Esophagus muscularis mucosa (tissue), 4 donors: ENCODE measurements around the gene DNAJB1. TPM values are rescaled to one million over a fixed set of nuclear protein-coding genes. Genes with fewer than 3 reads are reported as not detected.
"Not testable (repeated sequence)": the region's sequence is repeated elsewhere in the genome, so short reads cannot be mapped to it uniquely, and the experiment has no call there.

Experiments
- DNase-seq: peaks from one replicate; pipeline ENCODE4 v3.0.0-alpha.2; 2017; ENCODE audit errors: extremely low spot score
- H3K27ac ChIP-seq, 4 donors: fragments of 200-600 bp; sonication (generic); replicated peaks in 1 of 4; 1 replicate in 3 of 4; 2 replicates in 1 of 4; pipeline ENCODE4 v1.5.1; 2016 to 2019; ENCODE audit warnings: mild to moderate bottlenecking in 1 of 4
- H3K27me3 ChIP-seq, 4 donors: fragments of 200-600 bp; sonication (generic); one replicate each; pipeline versions ENCODE4 v1.5.1 to v1.6.0; 2016 to 2019
- H3K36me3 ChIP-seq, 4 donors: fragments of 200-600 bp; sonication (generic); one replicate each; pipeline ENCODE4 v1.5.1; 2016 to 2019
- H3K4me1 ChIP-seq, 4 donors: fragments of 200-600 bp; sonication (generic); one replicate each; pipeline ENCODE4 v1.5.1; 2016 to 2019
- H3K4me3 ChIP-seq, 4 donors: fragments of 200-600 bp; sonication (generic); 1 replicate in 2 of 4; 2 replicates in 2 of 4; pipeline ENCODE4 v1.5.1; 2016 to 2019; ENCODE audit warnings: mild to moderate bottlenecking in 4 of 4, moderate library complexity in 1 of 4
- H3K9me3 ChIP-seq, 4 donors: fragments of 200-600 bp; sonication (generic); 1 replicate in 3 of 4; 2 replicates in 1 of 4; pipeline ENCODE4 v1.5.1; 2016 to 2019
- CTCF ChIP-seq, 3 experiments: fragments of 200-600 bp in 2 of 3; fragments of 450-650 bp in 1 of 3; sonication (generic) in 2 of 3; IDR thresholded peaks; one replicate each; pipeline ENCODE4 v1.5.1; 2017 to 2019; ENCODE audit warnings: antibody characterized with exemption in 3 of 3, mild to moderate bottlenecking in 2 of 3, moderate library complexity in 1 of 3
- EP300 ChIP-seq: sonication (generic); formaldehyde crosslinking; IDR thresholded peaks from one replicate; pipeline ENCODE4 v1.6.1; 2017; ENCODE audit warnings: antibody characterized with exemption
- POLR2A ChIP-seq: fragments of 450-650 bp; IDR thresholded peaks from one replicate; pipeline ENCODE4 v1.6.1; 2017; ENCODE audit warnings: antibody characterized with exemption, moderate library complexity, mild to moderate bottlenecking, low read depth
- POLR2AphosphoS5 ChIP-seq, 2 donors: sonication (generic); formaldehyde crosslinking; IDR thresholded peaks; one replicate each; pipeline ENCODE4 v1.6.1; 2017; ENCODE audit warnings: antibody characterized with exemption in 2 of 2
- WGBS: methylation state at CpG from one replicate; pipeline ENCODE4 v1.1.5; 2018; 5-methylcytosine and 5-hydroxymethylcytosine counted together
- intact Hi-C: fragments of 100-400 bp; cut with DNase I; formaldehyde crosslinking; loops from one replicate; pipeline ENCODE4 v1.15.1; 2023
- total RNA-seq, 4 donors: library from RNA; depleted of rRNA; stranded (reverse); fragments of >200 nt; gene quantifications; one replicate each; pipeline versions ENCODE4 v1.1.0 to v1.2.1, GENCODE V29; 2016

Gene DNAJB1
- total RNA-seq, 4 donors from 2014 or later, result 50.3 to 102 (median 86.3) TPM

GRCh38 chr19:14565298-14565679 lies 47.1 kb upstream of the DNAJB1 start:
- WGBS, result 89% methylated on average over 9 of the region's 22 CpGs
- no peak overlapping the region for H3K27ac ChIP-seq
- DNase-seq, result no peak
- no peaks in the 10 kb centered on the region for H3K9me3 ChIP-seq
- peaks cover 34 to 47% (median 40%) of the 10 kb centered on the region in 4 donors for H3K4me1 ChIP-seq
- H3K36me3 ChIP-seq, result peaks cover 8 to 53% (median 46%) of the 10 kb centered on the region in 4 donors
- H3K4me3 ChIP-seq, result no peak overlapping the region
- intact Hi-C loops, result no loop called here
- TF ChIP-seq CTCF (IDR thresholded peaks at IDR 0.05) (no peak), POLR2A (no peak), EP300 (no peak), POLR2AphosphoS5 (IDR thresholded peaks at IDR 0.05) (no peak)
- no peaks in the 10 kb centered on the region for H3K27me3 ChIP-seq

- H3K27me3 ChIP-seq, H3K9me3 ChIP-seq, H3K27ac ChIP-seq, intact Hi-C loops, H3K4me3 ChIP-seq, DNase-seq: not testable (repeated sequence)
- 70% methylated on average over 18 of the region's 22 CpGs for WGBS
- Histone ChIP-seq H3K4me1 (peaks cover 34 to 47% (median 40%) of the 10 kb centered on the region in 4 donors), H3K36me3 (peaks cover 8 to 53% (median 46%) of the 10 kb centered on the region in 4 donors)
Observed at GRCh38 chr19:14564652-14565297, 46.6 kb upstream of the DNAJB1 start.

- WGBS, result 74% methylated on average over 20 of the region's 33 CpGs
- TF ChIP-seq POLR2AphosphoS5 (IDR thresholded peaks at IDR 0.05) (no peak), POLR2A (no peak), CTCF (IDR thresholded peaks at IDR 0.05) (no peak), EP300 (no peak)
- no peaks in the 10 kb centered on the region for H3K27me3 ChIP-seq
- DNase-seq, result no peak
- H3K4me3 ChIP-seq, result no peak overlapping the region
- intact Hi-C loops, result no loop called here
- no peak overlapping the region for H3K27ac ChIP-seq
- peaks cover 28 to 41% (median 39%) of the 10 kb centered on the region in 4 donors for H3K4me1 ChIP-seq
- H3K9me3 ChIP-seq, result no peaks in the 10 kb centered on the region
- peaks cover 8 to 53% (median 46%) of the 10 kb centered on the region in 4 donors for H3K36me3 ChIP-seq
Observed at GRCh38 chr19:14563989-14564651, 45.9 kb upstream of the DNAJB1 start.

GRCh38 chr19:14563590-14563926 lies 45.4 kb upstream of the DNAJB1 start:
- peaks cover 8 to 53% (median 42%) of the 10 kb centered on the region in 4 donors for H3K36me3 ChIP-seq
- WGBS, result 74% methylated on average over 5 of the region's 16 CpGs
- H3K27ac ChIP-seq, result no peak overlapping the region
- no peak for TF ChIP-seq EP300
- no peak for TF ChIP-seq POLR2A
- no peak for TF ChIP-seq POLR2AphosphoS5 (IDR thresholded peaks at IDR 0.05)
- TF ChIP-seq CTCF (IDR thresholded peaks at IDR 0.05), result no peak
- no peaks in the 10 kb centered on the region for H3K9me3 ChIP-seq
- intact Hi-C loops, result no loop called here
- no peak for DNase-seq
- H3K4me3 ChIP-seq, result no peak overlapping the region
- no peaks in the 10 kb centered on the region for H3K27me3 ChIP-seq
- peaks cover 27 to 41% (median 34%) of the 10 kb centered on the region in 4 donors for H3K4me1 ChIP-seq

- peak overlapping the region; percentile 16 to 69 (median 36) for H3K27ac ChIP-seq
- DNase-seq, result no peak
- H3K4me1 ChIP-seq, result peaks cover 27 to 41% (median 31%) of the 10 kb centered on the region in 4 donors
- H3K4me3 ChIP-seq, result no peak overlapping the region
- no peaks in the 10 kb centered on the region for H3K27me3 ChIP-seq
- peaks cover 8 to 50% (median 37%) of the 10 kb centered on the region in 4 donors for H3K36me3 ChIP-seq
- TF ChIP-seq POLR2A (no peak), POLR2AphosphoS5 (IDR thresholded peaks at IDR 0.05) (no peak), EP300 (no peak), CTCF (IDR thresholded peaks at IDR 0.05) (no peak)
- intact Hi-C loops, result no loop called here
- no peaks in the 10 kb centered on the region for H3K9me3 ChIP-seq
- WGBS, result 89% methylated on average over 13 of the region's 23 CpGs
Observed at GRCh38 chr19:14562660-14563589, 44.7 kb upstream of the DNAJB1 start.
